LHCN-M2 (cell line): Measurements from ENCODE around the gene ZNF511. TPM values are rescaled to one million over a fixed set of nuclear protein-coding genes. Genes with fewer than 3 reads are reported as not detected.
"Not testable (repeated sequence)": the region's sequence is repeated elsewhere in the genome, so short reads cannot be mapped to it uniquely, and the experiment has no call there.

Source experiments
- DNase-seq: peaks from one replicate; pipeline ENCODE4 v3.0.0-alpha.2; 2012; ENCODE audit warnings: low read depth
- total RNA-seq: library from RNA; depleted of rRNA; stranded (reverse); fragments of >200 nt; gene quantifications from 2 replicates; pipeline ENCODE4 v1.2.3, GENCODE V29; 2014

The ZNF511 gene
- total RNA-seq, 1 experiment from 2014 or later = 33.8 TPM

DNA sequence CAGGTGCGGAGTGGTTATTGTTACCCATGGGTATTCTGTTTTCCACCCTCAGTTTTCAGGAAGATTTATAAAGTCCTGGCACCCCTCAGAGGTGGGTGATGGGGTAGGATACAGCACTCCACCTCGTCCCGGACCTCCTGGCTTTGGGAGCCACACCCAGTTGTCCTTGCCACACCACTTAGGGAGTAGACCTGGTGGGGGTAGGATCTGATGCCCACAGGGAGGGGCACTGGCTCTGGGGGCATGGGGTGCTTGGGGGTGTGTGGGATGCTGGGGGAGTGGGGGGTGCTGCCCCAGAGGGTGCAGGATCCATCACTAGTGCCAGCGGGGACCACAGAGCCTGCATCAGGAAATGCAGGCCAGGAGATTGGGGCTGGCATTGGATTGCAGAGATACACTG is 4.5 kb downstream of the ZNF511 start:
- no peak for DNase-seq

GRCh38 chr10:133314911-133315310 is 6.2 kb downstream of the ZNF511 start:
- DNase-seq = no peak

- peak; percentile 39 for DNase-seq
These were observed 7.1 kb downstream of the ZNF511 start for GRCh38 chr10:133315847-133316246.

- no peak for DNase-seq
These were observed 7.6 kb downstream of the ZNF511 start for GRCh38 chr10:133316266-133316665.

DNA sequence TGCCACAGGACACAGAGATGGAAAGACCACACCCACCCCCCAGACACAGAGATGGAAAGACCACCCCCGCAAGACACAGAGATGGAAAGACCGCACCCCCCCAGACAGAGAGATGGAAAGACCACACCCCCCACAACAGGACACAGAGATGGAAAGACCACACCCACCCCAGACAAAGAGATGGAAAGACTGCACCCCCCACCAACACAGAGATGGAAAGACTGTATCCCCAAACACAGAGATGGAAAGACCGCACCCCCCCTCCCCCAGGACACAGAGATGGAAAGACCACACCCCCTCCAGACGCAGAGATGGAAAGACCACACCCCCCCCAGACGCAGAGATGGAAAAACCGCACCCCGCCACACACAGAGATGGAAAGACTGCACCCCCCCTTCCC is 8.0 kb downstream of the ZNF511 start:
- DNase-seq = no peak

DNA sequence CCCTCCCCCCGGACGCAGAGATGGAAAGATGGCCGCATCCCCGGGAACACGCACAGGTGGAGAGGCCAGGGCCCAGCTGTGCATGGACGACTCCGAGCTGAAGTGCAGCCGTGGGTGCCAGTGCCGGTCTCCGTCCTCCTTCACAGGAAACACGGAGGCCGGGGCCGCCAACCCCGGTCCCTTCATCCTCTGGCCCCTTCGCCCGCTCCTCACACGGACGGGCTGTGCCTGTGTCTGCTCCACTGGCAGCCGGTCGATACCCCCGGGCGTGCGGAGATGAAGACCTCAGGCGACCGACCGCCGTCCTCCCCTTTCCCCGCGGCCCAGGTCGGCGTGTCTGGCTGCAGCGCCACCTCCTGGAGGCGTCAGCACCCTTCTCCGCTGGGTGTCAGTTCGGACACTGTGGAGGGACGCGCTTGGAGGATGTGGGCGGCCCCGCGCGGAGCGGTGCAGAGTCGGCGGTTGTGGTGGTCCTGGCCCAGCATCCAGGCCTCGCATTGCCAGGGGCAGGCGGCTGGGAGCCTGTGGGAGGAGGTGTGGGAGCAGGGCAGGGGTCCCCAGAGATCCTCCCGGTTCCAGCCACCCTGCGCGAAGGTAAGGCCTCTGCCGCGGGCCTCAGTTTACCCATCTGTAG is 9.9 kb downstream of the ZNF511 start:
- DNase-seq = peak; percentile 28

- peak; percentile 10 for DNase-seq
These were observed 12.2 kb downstream of the ZNF511 start for GRCh38 chr10:133320852-133321422.

DNA sequence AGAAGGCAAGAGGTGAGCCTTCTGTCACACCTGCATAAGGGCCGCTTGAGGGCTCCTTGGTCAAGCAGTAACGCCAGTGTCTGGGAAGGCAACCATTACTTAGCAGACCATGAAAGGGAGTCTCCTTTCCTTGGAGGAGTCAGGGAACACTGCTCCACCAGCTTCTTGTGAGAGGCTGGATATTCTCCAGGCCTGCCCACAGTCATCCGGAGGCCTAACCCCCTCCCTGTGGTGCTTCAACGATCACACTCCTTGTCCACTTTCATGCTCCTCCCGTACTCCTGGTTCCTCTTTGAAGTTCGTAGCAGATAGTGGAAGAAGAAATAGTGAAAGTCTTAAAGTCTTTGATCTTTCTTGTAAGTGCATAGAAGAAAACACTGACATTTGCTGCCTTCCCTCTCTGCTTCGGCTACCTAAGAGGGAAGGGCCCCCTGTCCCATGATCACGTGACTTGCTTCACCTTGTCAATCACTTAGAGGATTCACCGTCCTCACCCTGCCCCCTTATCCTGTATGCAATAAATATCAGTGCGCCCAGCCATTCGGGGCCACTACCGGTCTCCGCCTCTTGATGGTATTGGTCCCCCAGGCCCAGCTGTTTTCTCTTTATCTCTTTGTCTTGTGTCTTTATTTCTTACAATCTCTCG is 13.5 kb downstream of the ZNF511 start:
- not testable (repeated sequence) for DNase-seq

DNA sequence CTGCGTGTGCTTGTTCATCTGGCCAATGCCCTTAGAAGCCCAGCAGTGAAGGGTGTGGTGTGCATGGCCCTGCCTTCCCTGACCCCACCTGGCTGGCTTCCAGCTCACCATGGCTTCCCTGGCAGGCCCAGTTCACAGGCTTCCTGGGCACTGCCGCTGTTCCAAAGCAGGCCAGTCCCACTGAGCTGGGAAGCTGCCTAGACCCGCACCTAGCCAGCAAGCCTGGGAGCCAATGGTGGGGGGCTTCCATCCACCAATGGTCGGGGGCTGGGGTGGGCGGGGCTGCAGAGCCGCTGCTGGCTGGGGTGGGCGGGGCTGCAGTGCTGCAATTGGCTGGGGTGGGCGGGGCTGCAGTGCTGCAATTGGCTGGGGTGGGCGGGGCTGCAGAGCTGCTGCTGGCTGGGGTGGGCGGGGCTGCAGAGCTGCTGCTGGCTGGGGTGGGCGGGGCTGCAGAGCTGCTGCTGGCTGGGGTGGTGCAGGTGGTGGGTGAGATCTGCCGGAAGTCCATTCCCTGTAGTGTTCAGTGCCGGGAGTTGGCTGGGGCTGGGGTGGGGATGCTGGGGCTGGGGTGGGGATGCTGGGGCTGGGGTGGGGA is 15.6 kb downstream of the ZNF511 start:
- peak; percentile 25 for DNase-seq

GRCh38 chr10:133324857-133325260 is 16.1 kb downstream of the ZNF511 start:
- DNase-seq = no peak

DNA sequence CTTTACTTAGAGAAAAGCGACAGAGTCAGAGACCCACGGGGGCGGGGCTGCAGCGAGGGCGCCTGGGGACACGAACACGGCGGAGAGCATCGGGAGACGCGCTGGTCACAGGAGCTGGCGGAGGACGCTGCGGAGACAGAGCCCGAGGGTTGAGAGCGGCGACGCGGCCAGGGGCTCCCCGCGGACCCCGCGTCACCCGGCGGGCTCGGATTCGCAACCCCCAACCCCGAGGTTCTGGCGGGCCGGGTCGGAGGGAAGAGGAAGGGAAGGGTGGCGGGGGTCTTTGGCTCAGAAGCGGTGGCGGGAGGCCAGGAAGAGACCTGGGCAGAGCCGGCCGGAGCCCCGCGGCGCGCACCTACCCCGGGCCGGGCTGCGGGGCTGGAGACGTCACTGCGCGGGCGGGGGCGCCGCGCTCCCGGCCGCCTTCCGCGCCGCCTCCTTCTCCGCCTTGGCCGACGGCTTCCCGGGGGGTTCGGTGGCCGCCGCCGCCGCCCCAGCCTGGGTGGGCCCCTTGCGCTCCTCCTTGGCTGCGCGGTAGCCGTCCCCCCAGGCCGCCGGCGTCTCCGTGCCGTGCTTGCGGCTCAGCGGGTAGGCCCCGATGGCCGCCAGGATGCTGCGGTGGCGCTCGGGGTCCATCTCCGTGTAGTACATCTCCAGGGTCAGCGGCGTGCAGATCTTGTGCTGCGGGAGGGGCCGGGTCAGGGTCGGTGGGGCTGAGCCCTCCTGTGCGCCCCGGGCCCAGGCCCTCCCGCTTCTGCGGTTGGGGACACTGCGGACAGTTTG is 16.9 kb downstream of the ZNF511 start:
- DNase-seq = no peak

- DNase-seq = no peak
These were observed 17.5 kb downstream of the ZNF511 start for GRCh38 chr10:133326223-133326551.

DNA sequence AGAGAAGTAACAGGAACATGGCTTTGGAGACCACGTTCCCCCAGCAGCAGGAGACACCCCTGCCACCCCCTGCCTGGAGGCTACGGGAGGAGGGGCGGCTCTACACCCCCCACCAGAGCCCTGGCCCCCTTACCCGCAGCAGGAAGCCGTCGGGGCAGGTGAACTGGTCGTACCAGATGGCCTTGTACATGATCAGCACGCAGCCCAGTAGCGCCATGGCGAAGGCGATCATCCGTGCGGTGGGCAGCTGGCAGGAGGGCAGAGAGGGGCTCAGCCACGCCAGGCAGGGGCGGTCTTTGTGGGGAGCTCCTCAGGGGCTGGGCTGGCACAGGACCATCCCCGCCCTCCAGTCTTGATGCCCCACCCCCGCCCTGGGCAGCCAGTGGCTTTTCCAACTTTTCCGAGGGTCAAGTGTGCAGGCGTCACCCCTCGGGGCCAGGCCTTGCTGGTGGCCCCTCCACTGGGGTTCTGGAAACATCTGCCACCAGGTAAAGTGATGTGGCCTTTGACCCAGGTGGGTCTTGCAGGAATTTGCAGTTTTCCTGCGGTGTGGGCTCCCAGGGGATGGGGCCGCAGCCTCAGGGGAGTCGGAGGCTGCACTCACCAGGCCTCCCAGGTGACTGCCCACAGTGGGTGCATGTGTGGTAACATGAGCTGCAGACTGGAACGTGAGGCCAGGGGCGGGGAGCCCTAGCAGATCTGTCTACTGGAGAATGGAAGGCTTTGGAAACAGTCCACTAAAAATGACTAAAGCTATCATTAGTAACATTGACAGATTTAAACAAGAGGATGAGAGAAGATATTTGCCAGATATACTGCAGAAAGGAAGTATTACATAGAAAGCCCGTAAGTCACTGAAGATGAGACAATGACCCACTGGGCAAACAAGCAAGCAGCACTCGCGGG is 18.3 kb downstream of the ZNF511 start:
- no peak for DNase-seq

GRCh38 chr10:133327651-133328357 is 19.1 kb downstream of the ZNF511 start:
- DNase-seq = peak; percentile 6

- no peak for DNase-seq
These were observed 19.9 kb downstream of the ZNF511 start for GRCh38 chr10:133328358-133329343.

DNA sequence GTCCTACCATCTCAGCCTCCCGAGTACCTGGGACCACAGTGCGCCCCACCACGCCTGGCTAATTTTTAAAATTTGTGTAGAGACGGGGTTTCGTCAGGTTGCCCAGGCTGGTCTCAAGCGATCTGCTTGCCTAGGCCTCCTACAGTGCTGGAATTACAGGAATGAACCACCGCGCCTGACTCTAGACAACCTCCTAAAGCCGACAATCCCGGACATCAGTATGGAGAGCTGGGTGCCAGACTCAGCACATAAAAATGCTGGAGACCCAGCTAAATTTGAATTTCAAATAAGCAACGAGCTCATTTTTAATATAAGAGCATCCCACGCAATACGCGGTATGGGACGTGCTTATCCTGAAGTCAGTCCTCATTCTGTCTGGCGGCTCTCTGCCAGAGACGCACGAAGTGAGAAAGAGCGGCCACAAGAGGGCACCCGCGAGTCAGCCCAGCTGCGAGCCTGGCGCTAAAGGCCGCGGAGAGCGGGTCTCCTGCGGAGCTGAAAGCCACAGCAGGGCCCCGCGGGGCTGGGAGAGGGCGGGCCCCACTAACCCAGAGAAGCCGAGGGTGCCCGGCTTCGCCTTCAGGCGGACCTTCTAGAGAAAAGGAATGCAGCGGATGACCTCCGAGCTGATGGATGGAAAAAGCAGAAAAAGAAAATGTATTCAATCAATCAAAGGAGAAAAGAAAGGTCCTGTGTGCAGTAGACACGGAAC is 20.9 kb downstream of the ZNF511 start:
- peak; percentile 68 for DNase-seq

DNA sequence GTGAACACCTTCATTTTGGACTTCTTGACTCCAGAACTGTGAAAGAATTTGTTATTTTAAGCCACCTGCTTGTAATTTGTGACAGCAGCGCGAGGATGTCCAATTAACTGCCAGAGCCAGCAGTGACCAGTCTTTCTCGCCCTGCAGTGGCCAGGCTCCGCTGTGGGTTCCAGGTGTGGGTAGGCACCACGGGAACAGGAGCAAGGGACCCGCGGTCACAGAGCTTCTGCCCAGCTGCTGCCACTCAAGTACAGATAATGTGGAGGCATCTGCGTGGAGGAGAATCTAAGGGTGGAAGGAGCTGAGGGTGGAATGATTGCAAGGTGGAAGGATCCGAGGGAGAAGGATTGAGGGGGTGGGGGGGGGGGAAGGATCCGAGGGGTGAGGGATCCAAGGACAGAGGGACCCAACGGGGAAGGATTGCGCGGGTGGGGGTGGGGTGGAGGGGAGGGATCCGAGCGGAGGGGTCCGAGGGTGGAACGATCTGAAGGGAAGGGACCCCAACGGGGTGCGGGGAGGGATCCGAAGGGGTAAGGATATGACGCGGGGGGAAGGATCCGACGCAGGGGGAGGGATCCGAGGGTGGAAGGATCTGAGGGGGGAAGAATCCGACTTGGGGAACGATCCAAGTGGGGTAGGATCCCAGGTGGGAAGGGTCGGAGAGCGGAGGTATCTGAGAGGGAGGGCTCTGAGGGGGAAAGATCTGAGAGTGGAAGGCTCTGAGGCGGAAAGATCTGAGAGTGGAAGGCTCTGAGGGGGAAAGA is 24.4 kb downstream of the ZNF511 start:
- DNase-seq = no peak
